ENCODE results near the gene PLD1.

DNA sequence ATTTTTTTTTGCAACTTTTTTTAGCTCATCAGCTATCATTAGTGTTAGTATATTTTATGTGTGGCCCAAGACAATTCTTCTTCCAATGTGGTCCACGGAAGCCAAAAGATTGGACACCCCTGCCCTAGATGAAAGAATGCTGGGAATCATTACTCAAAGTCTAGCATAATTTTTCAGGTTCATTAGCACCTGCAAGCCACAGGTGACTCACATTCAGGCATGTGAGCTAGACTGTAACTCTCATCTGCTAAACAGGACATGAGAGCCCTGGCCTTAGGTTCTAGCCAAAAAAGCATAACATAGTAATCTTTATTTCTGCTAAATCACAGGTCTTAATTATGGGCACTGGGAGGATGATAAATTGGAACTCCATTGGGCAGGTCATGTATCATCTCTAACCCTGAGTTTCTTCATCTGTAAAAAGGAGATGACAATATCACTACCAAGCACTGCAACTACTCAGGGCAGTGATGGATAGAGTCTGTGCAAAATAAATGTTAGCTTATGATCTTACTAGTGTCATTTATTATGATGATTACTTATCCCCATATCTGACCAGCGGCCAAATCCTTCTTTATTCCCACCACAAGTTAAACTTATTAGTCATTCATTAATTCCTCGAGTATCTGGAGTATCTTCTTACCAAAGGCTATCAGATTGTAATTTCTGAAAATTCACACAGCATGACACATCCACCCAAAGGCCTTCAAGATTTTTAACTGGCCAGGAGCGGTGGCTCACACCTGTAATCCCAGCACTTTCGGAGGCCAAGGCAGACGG, 125.0 kb downstream of the PLD1 start:
- TF ChIP-seq, protein P1, sequence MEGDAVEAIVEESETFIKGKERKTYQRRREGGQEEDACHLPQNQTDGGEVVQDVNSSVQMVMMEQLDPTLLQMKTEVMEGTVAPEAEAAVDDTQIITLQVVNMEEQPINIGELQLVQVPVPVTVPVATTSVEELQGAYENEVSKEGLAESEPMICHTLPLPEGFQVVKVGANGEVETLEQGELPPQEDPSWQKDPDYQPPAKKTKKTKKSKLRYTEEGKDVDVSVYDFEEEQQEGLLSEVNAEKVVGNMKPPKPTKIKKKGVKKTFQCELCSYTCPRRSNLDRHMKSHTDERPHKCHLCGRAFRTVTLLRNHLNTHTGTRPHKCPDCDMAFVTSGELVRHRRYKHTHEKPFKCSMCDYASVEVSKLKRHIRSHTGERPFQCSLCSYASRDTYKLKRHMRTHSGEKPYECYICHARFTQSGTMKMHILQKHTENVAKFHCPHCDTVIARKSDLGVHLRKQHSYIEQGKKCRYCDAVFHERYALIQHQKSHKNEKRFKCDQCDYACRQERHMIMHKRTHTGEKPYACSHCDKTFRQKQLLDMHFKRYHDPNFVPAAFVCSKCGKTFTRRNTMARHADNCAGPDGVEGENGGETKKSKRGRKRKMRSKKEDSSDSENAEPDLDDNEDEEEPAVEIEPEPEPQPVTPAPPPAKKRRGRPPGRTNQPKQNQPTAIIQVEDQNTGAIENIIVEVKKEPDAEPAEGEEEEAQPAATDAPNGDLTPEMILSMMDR (IDR thresholded peaks at IDR 0.05) = no peak
- no peak for TF ChIP-seq POLR2A (IDR thresholded peaks at IDR 0.05)
